H1 (cell line): ENCODE measurements around the gene ZFYVE21. TPM values are rescaled to one million over a fixed set of nuclear protein-coding genes. Genes with fewer than 3 reads are reported as not detected.

Source experiments
- CTCF ChIA-PET: fragments of 300-600 bp; sonication (Branson Sonifier 250); formaldehyde crosslinking; loops from one replicate; lab custom pipeline; 2021; ENCODE audit not compliant: partially characterized antibody; lab: Charles Lee
- POLR2A ChIA-PET: fragments of 300-600 bp; sonication (Branson Sonifier 250); formaldehyde crosslinking; loops from one replicate; lab custom pipeline; 2021; ENCODE audit warnings: inconsistent platforms; ENCODE audit not compliant: partially characterized antibody; lab: Charles Lee
- DNase-seq, 2 experiments: peaks; one replicate each; pipeline versions ENCODE4 v3.0.0 to v3.0.0-alpha.2; 2010 to 2022; ENCODE audit warnings: low spot score in 2 of 2, low read depth in 1 of 2, mixed read lengths in 1 of 2
- FAIRE-seq: peaks from 2 replicates; lab custom pipeline; 2011; peaks lifted over from hg19 to GRCh38; lab: Jason Lieb, UNC
- H2AFZ ChIP-seq: 2 replicates; pipeline ENCODE4 v1.8.1; 2012; ENCODE audit warnings: low read length, inconsistent platforms
- H2AK5ac ChIP-seq: 2 replicates; pipeline ENCODE4 v1.6.1; 2013; ENCODE audit warnings: low read depth, low read length
- H2BK120ac ChIP-seq: replicated peaks from 2 replicates; pipeline ENCODE3; 2013; ENCODE audit warnings: low read depth, low read length, inconsistent platforms
- H2BK12ac ChIP-seq: 2 replicates; pipeline ENCODE4 v1.6.1; 2013; ENCODE audit warnings: low read depth, low read length
- H2BK15ac ChIP-seq: 2 replicates; pipeline ENCODE4 v1.6.1; 2013; ENCODE audit warnings: low read length
- H2BK20ac ChIP-seq: 2 replicates; pipeline ENCODE4 v1.6.1; 2013; ENCODE audit warnings: low read length
- H2BK5ac ChIP-seq: 2 replicates; pipeline ENCODE4 v1.6.1; 2013; ENCODE audit warnings: low read depth, low read length
- H3K14ac ChIP-seq: 2 replicates; pipeline ENCODE4 v1.6.1; 2013; ENCODE audit warnings: inconsistent platforms; ENCODE audit not compliant: insufficient read length
- H3K18ac ChIP-seq: 2 replicates; pipeline ENCODE4 v1.6.1; 2013; ENCODE audit warnings: low read length; ENCODE audit errors: extremely low read depth
- H3K23ac ChIP-seq: 2 replicates; pipeline ENCODE4 v1.6.1; 2013; ENCODE audit warnings: inconsistent platforms; ENCODE audit not compliant: insufficient read length
- H3K23me2 ChIP-seq: 2 replicates; pipeline ENCODE4 v1.6.1; 2013; ENCODE audit warnings: low read depth, low read length
- H3K27ac ChIP-seq: 2 replicates; pipeline ENCODE4 v1.6.1; 2011; ENCODE audit warnings: low read depth, low read length, inconsistent platforms
- H3K27me3 ChIP-seq, 4 experiments: replicated peaks in 1 of 4; 1 replicate in 1 of 4; 2 replicates in 3 of 4; pipeline versions ENCODE4 v1.6.1 to v1.8.1; 2011 to 2013; ENCODE audit warnings: low read length in 3 of 4, mild to moderate bottlenecking in 3 of 4, inconsistent platforms in 2 of 4, mixed read lengths in 2 of 4, moderate library complexity in 1 of 4; ENCODE audit not compliant: control insufficient read depth in 3 of 4, insufficient read depth in 3 of 4; ENCODE audit errors: extremely low read depth in 1 of 4
- H3K36me3 ChIP-seq, 4 experiments: 2 replicates each; pipeline versions ENCODE4 v1.6.1 to v1.8.1; 2011 to 2013; ENCODE audit warnings: mild to moderate bottlenecking in 4 of 4, low read length in 3 of 4, moderate library complexity in 2 of 4, control low read depth in 1 of 4, inconsistent platforms in 1 of 4; ENCODE audit not compliant: insufficient read depth in 4 of 4, control insufficient read depth in 2 of 4
- H3K4ac ChIP-seq: replicated peaks from 2 replicates; pipeline ENCODE3; 2013; ENCODE audit warnings: low read length, low read depth, mixed read lengths, inconsistent platforms; ENCODE audit not compliant: insufficient read length
- H3K4me1 ChIP-seq, 4 experiments: replicated peaks in 1 of 4; 1 replicate in 1 of 4; 2 replicates in 3 of 4; pipeline versions ENCODE4 v1.6.1 to v1.8.1; 2011 to 2013; ENCODE audit warnings: low read length in 3 of 4, inconsistent platforms in 2 of 4, mixed read lengths in 1 of 4; ENCODE audit not compliant: insufficient read depth in 4 of 4, control insufficient read depth in 3 of 4
- H3K4me2 ChIP-seq, 2 experiments: 2 replicates each; pipeline versions ENCODE4 v1.6.1 to v1.8.1; 2011 to 2013; ENCODE audit warnings: low read depth in 2 of 2, low read length in 2 of 2, control low read depth in 1 of 2, inconsistent platforms in 1 of 2, mild to moderate bottlenecking in 1 of 2; ENCODE audit not compliant: insufficient read depth in 1 of 2
- H3K4me3 ChIP-seq, 4 experiments: fragments of 200-600, 300-600 bp in 1 of 4; sonication (generic), shearing (Covaris generic), sonication (Bioruptor Twin) in 1 of 4; 2 replicates each; pipeline versions ENCODE4 v1.5.1 to v1.8.1; 2011 to 2016; ENCODE audit warnings: low read length in 4 of 4, low read depth in 3 of 4, control low read depth in 2 of 4, inconsistent platforms in 2 of 4, mild to moderate bottlenecking in 2 of 4, mixed read lengths in 1 of 4, moderate library complexity in 1 of 4; ENCODE audit not compliant: insufficient read depth in 2 of 4; ENCODE audit errors: extremely low read depth in 1 of 4
- H3K56ac ChIP-seq: replicated peaks from 2 replicates; pipeline ENCODE3; 2013; ENCODE audit warnings: low read depth, mild to moderate bottlenecking, mixed read lengths, low read length, inconsistent platforms; ENCODE audit not compliant: insufficient read length
- H3K79me1 ChIP-seq: 2 replicates; pipeline ENCODE4 v1.6.1; 2013; ENCODE audit warnings: low read depth, low read length, control low read depth
- H3K79me2 ChIP-seq, 2 experiments: 2 replicates each; pipeline versions ENCODE4 v1.6.1 to v1.8.1; 2012 to 2013; ENCODE audit warnings: low read length in 2 of 2, mild to moderate bottlenecking in 2 of 2, inconsistent platforms in 1 of 2; ENCODE audit not compliant: insufficient read depth in 2 of 2, control insufficient read depth in 1 of 2
- H3K9ac ChIP-seq, 4 experiments: replicated peaks in 1 of 4; 1 replicate in 1 of 4; 2 replicates in 3 of 4; pipeline versions ENCODE4 v1.6.1 to v1.8.1; 2011 to 2013; ENCODE audit warnings: low read depth in 3 of 4, low read length in 3 of 4, control low read depth in 2 of 4, mild to moderate bottlenecking in 2 of 4, moderate library complexity in 2 of 4, inconsistent platforms in 1 of 4; ENCODE audit errors: extremely low read depth in 1 of 4
- H3K9me3 ChIP-seq, 2 experiments: 2 replicates each; pipeline versions ENCODE4 v1.6.1 to v1.8.1; 2012 to 2013; ENCODE audit warnings: mild to moderate bottlenecking in 2 of 2, moderate library complexity in 2 of 2, control low read depth in 1 of 2, inconsistent platforms in 1 of 2, low read depth in 1 of 2, low read length in 1 of 2, mixed read lengths in 1 of 2; ENCODE audit not compliant: insufficient read depth in 2 of 2
- H4K20me1 ChIP-seq, 2 experiments: replicated peaks in 1 of 2; 2 replicates each; pipeline versions ENCODE3 to v1.8.1; 2011 to 2013; ENCODE audit warnings: inconsistent platforms in 2 of 2, low read length in 2 of 2, mild to moderate bottlenecking in 1 of 2; ENCODE audit not compliant: insufficient read depth in 2 of 2, control insufficient read depth in 1 of 2
- H4K5ac ChIP-seq: 2 replicates; pipeline ENCODE4 v1.6.1; 2013; ENCODE audit warnings: low read length, low read depth, mixed read lengths, inconsistent platforms; ENCODE audit not compliant: insufficient read length
- H4K8ac ChIP-seq: 2 replicates; pipeline ENCODE4 v1.8.0; 2013; ENCODE audit warnings: mild to moderate bottlenecking, moderate library complexity, low read length, inconsistent platforms; ENCODE audit not compliant: insufficient read depth; ENCODE audit errors: extremely low read depth
- H4K91ac ChIP-seq: replicated peaks from 2 replicates; pipeline ENCODE3; 2013; ENCODE audit warnings: low read length, mixed read lengths, inconsistent platforms; ENCODE audit not compliant: insufficient read length
- BCL11A ChIP-seq, 2 experiments: IDR thresholded peaks; one replicate each; pipeline ENCODE4 v1.6.1; 2011; ENCODE audit warnings: low read depth in 2 of 2, low read length in 2 of 2, mild to moderate bottlenecking in 2 of 2
- EGR1 ChIP-seq: IDR thresholded peaks from 2 replicates; pipeline ENCODE4 v1.6.1; 2011; ENCODE audit warnings: low read depth, low read length, borderline replicate concordance
- GTF2F1 ChIP-seq: IDR thresholded peaks from 2 replicates; pipeline ENCODE4 v1.6.1; 2012; ENCODE audit warnings: low read depth, low read length, improper control_type of control experiment, borderline replicate concordance
- RBBP5 ChIP-seq: IDR thresholded peaks from 2 replicates; pipeline ENCODE4 v1.7.1; 2012; ENCODE audit warnings: low read depth, mild to moderate bottlenecking, inconsistent platforms, low read length, moderate library complexity, borderline replicate concordance
- SAP30 ChIP-seq: fragments of 300-600 bp; sonication (generic); IDR thresholded peaks from 2 replicates; pipeline ENCODE4 v1.7.1; 2012; ENCODE audit warnings: low read length, moderate library complexity, mild to moderate bottlenecking, inconsistent platforms; ENCODE audit not compliant: insufficient read depth, insufficient replicate concordance
- SP2 ChIP-seq: IDR thresholded peaks from 2 replicates; pipeline ENCODE4 v1.6.1; 2012; ENCODE audit warnings: mild to moderate bottlenecking, low read length, inconsistent platforms
- TEAD4 ChIP-seq: IDR thresholded peaks from 2 replicates; pipeline ENCODE4 v1.6.1; 2012; ENCODE audit warnings: low read depth, low read length, inconsistent platforms, mixed read lengths
- WGBS, 2 experiments: shearing (Covaris generic) in 1 of 2; methylation state at CpG; one replicate each; pipeline versions ENCODE4 v1.1.6 to v1.1.7; 2013 to 2015; ENCODE audit warnings: low lambda C conversion rate in 2 of 2, mixed read lengths in 2 of 2, inconsistent platforms in 1 of 2, low coverage in 1 of 2, missing lambda C conversion rate in 1 of 2; ENCODE audit not compliant: insufficient replicate concordance in 2 of 2, insufficient coverage in 1 of 2, insufficient read length in 1 of 2; ENCODE audit errors: extremely low coverage in 1 of 2, missing lambda C conversion rate in 1 of 2; 5-methylcytosine and 5-hydroxymethylcytosine counted together
- polyA plus RNA-seq, 7 experiments: library from polyadenylated mRNA; depleted of rRNA in 3 of 7; stranded (reverse) in 5 of 7; unstranded in 2 of 7; fragments of >200 nt in 5 of 7; fragments of 200-250 nt in 2 of 7; gene quantifications; 1 replicate in 5 of 7; 2 replicates in 1 of 7; 4 replicates in 1 of 7; pipeline versions ENCODE4 v1.2.1 to v1.2.3, GENCODE V29; 2011 to 2013; ENCODE audit warnings: missing spikeins in 2 of 7, mixed read lengths in 2 of 7
- total RNA-seq: library from RNA; stranded (reverse); fragmentation: NEBNext Ultra II Directional; extraction: Animal tissue kit (Norgen Biotek cat#: 25700); gene quantifications from 2 replicates; pipeline ENCODE4 v1.2.1, GENCODE V29; 2021

The ZFYVE21 gene
- total and polyA plus RNA-seq, 2 of the 8 experiments (the other 6 are each of a cell fraction or from before 2014, with no cell fraction given) = 53.4 to 127 TPM

GRCh38 chr14:103741876-103742275 is 26.3 kb downstream of the ZFYVE21 start:
- Histone ChIP-seq H3K4me3 (no peak overlapping the region), H2BK12ac (no peak overlapping the region), H2BK5ac (no peak overlapping the region), H3K9ac (no peak overlapping the region), H4K91ac (no peak overlapping the region), H2BK20ac (no peak overlapping the region), H3K79me2 (no peaks in the 10 kb centered on the region), H3K27me3 (no peaks in the 10 kb centered on the region; a peak in 1 of 7 replicates), H2AK5ac (no peak overlapping the region), H4K5ac (no peak overlapping the region), H3K4ac (no peak overlapping the region), H3K79me1 (no peaks in the 10 kb centered on the region), H3K9me3 (no peaks in the 10 kb centered on the region), H3K23me2 (no peaks in the 10 kb centered on the region), H3K14ac (no peak overlapping the region), H3K36me3 (no peaks in the 10 kb centered on the region; a peak in 2 of 8 replicates), H4K8ac (no peak overlapping the region; the same call in 1 of the 2 replicates), H3K18ac (no peak overlapping the region), H3K4me2 (no peak overlapping the region), H4K20me1 (peaks cover 0 to 2% of the 10 kb centered on the region in 2 experiments), H3K27ac (no peak overlapping the region), H2BK15ac (no peak overlapping the region), H2AFZ (no peak overlapping the region), H3K56ac (no peak overlapping the region), H2BK120ac (no peak overlapping the region), H3K4me1 (peaks cover 0 to 3% (median under 1%) of the 10 kb centered on the region in 4 experiments; a peak in 2 of 7 replicates), H3K23ac (no peak overlapping the region)
- TF ChIP-seq SAP30 (no peak), EGR1 (no peak), TEAD4 (no peak), BCL11A (IDR thresholded peaks at IDR 0.05; ENCODE audit: low read depth in 2 of 2, low read length in 2 of 2) (no peak), GTF2F1 (no peak), SP2 (no peak), RBBP5 (no peak)
- DNase-seq (no peak), FAIRE-seq (no peak)
- CTCF ChIA-PET = interaction anchor here (0.7 to 1.4 kb wide), 6 partner anchors 18 to 256 kb away, joined by 3 to 4 read pairs (median 3); no protein-coding TSS in a partner anchor
- POLR2A ChIA-PET = interaction anchor here (1.1 kb wide), 1 partner anchor 48 kb away, joined by 3 read pairs; no protein-coding TSS in a partner anchor
- WGBS, 2 experiments = 90% methylated on average over 9 of the region's 9 CpGs; no CpG with 5 or more reads in 1 of the 2 experiments
